ENCODE measurements around the gene TRAPPC3.

TRAPPC3 gene

DNA sequence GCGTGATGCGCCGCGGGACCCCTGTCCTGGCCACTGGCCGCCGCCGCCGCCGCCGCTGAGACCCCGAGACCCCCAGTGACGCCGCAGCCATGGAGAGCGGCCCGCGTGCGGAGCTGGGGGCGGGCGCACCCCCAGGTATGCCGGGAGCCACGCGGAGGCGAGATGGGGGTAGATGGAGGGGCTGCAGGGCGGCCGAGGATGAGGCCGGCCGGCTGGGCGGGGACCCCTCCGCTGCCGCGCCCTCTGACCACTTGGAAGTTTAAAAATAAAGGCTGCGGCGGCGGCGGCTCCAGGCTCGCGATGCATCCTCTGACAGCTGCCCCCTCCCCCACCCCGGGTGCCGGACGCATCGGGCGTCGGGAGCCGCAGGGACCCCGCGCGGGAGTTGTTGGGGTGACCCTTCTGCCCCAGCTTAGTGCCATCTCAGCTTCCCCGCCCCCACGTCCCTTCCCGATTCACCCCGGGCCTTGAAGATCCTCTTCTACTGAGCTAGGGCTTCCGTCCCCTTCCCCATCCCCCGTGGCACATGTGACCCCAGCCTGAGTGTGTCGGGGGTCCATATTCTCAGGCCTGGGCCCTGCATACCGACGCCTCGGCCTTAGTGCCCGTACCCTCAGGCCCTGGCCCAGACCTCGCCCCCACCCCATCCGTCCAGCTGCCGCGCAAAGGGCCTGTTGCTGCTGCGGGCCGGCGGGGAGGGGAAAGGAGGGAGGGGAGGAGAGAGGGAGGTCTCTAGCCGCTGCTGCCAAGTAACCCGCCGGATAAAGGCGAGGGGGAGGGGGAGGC, 7.2 kb upstream of the TRAPPC3 start (continued):
- TF ChIP-seq, protein P1, sequence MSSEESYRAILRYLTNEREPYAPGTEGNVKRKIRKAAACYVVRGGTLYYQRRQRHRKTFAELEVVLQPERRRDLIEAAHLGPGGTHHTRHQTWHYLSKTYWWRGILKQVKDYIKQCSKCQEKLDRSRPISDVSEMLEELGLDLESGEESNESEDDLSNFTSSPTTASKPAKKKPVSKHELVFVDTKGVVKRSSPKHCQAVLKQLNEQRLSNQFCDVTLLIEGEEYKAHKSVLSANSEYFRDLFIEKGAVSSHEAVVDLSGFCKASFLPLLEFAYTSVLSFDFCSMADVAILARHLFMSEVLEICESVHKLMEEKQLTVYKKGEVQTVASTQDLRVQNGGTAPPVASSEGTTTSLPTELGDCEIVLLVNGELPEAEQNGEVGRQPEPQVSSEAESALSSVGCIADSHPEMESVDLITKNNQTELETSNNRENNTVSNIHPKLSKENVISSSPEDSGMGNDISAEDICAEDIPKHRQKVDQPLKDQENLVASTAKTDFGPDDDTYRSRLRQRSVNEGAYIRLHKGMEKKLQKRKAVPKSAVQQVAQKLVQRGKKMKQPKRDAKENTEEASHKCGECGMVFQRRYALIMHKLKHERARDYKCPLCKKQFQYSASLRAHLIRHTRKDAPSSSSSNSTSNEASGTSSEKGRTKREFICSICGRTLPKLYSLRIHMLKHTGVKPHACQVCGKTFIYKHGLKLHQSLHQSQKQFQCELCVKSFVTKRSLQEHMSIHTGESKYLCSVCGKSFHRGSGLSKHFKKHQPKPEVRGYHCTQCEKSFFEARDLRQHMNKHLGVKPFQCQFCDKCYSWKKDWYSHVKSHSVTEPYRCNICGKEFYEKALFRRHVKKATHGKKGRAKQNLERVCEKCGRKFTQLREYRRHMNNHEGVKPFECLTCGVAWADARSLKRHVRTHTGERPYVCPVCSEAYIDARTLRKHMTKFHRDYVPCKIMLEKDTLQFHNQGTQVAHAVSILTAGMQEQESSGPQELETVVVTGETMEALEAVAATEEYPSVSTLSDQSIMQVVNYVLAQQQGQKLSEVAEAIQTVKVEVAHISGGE (tag by site-specific recombination; conservative IDR thresholded peaks at IDR 0.05; ENCODE audit: low read depth) = peak; percentile 35; the same call in 1 of the 2 replicates
- TF ChIP-seq, protein P2, sequence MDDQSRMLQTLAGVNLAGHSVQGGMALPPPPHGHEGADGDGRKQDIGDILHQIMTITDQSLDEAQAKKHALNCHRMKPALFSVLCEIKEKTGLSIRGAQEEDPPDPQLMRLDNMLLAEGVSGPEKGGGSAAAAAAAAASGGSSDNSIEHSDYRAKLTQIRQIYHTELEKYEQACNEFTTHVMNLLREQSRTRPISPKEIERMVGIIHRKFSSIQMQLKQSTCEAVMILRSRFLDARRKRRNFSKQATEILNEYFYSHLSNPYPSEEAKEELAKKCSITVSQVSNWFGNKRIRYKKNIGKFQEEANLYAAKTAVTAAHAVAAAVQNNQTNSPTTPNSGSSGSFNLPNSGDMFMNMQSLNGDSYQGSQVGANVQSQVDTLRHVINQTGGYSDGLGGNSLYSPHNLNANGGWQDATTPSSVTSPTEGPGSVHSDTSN (CRISPR knock-in tag; IDR thresholded peaks at IDR 0.05) = no peak
- TF ChIP-seq ZNF555 (tag by site-specific recombination; conservative IDR thresholded peaks at IDR 0.05) = no peak
- no peak for TF ChIP-seq ZNF10 (tag by site-specific recombination; IDR thresholded peaks at IDR 0.05)
- TF ChIP-seq ZNF561 (tag by site-specific recombination; IDR thresholded peaks at IDR 0.05; ENCODE audit: borderline replicate concordance) = no peak
- no peak for TF ChIP-seq TRIM28 (IDR thresholded peaks at IDR 0.05; ENCODE audit: borderline replicate concordance, low read length)
- TF ChIP-seq ZNF548 (tag by site-specific recombination; IDR thresholded peaks at IDR 0.05) = no peak
- peak; percentile 44 for TF ChIP-seq GLIS1 (tag by site-specific recombination; IDR thresholded peaks at IDR 0.05)
- TF ChIP-seq, protein P3, sequence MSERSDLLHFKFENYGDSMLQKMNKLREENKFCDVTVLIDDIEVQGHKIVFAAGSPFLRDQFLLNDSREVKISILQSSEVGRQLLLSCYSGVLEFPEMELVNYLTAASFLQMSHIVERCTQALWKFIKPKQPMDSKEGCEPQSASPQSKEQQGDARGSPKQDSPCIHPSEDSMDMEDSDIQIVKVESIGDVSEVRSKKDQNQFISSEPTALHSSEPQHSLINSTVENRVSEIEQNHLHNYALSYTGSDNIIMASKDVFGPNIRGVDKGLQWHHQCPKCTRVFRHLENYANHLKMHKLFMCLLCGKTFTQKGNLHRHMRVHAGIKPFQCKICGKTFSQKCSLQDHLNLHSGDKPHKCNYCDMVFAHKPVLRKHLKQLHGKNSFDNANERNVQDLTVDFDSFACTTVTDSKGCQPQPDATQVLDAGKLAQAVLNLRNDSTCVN (tag by site-specific recombination; optimal IDR thresholded peaks at IDR 0.05) = peak; percentile 66
- TF ChIP-seq ZNF654 (tag by site-specific recombination; IDR thresholded peaks at IDR 0.05; ENCODE audit: low read depth) = no peak
- no peak for TF ChIP-seq ZNF239 (tag by site-specific recombination; IDR thresholded peaks at IDR 0.05)
- peak; percentile 48; the same call in 1 of the 2 replicates for TF ChIP-seq ZNF600 (tag by site-specific recombination; IDR thresholded peaks at IDR 0.05)
- TF ChIP-seq YY1 (tag by site-specific recombination; IDR thresholded peaks at IDR 0.05) = no peak; the same call in 1 of the 2 replicates
- TF ChIP-seq GFI1B (tag by site-specific recombination; IDR thresholded peaks at IDR 0.05) = no peak
- no peak for TF ChIP-seq ZSCAN23 (tag by site-specific recombination; IDR thresholded peaks at IDR 0.05)
- TF ChIP-seq ZNF510 (tag by site-specific recombination; IDR thresholded peaks at IDR 0.05; ENCODE audit: insufficient replicate concordance) = no peak
- 0 out of 2 replicates have a peak, but pooled peaks have one; percentile 17 for TF ChIP-seq ZNF596 (tag by site-specific recombination; IDR thresholded peaks at IDR 0.05)
- no peak for TF ChIP-seq PRDM1 (tag by site-specific recombination; IDR thresholded peaks at IDR 0.05)
- peak; percentile 54 for TF ChIP-seq KLF1 (tag by site-specific recombination; IDR thresholded peaks at IDR 0.05)
- TF ChIP-seq, protein P4, sequence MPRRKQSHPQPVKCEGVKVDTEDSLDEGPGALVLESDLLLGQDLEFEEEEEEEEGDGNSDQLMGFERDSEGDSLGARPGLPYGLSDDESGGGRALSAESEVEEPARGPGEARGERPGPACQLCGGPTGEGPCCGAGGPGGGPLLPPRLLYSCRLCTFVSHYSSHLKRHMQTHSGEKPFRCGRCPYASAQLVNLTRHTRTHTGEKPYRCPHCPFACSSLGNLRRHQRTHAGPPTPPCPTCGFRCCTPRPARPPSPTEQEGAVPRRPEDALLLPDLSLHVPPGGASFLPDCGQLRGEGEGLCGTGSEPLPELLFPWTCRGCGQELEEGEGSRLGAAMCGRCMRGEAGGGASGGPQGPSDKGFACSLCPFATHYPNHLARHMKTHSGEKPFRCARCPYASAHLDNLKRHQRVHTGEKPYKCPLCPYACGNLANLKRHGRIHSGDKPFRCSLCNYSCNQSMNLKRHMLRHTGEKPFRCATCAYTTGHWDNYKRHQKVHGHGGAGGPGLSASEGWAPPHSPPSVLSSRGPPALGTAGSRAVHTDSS (tag by site-specific recombination; IDR thresholded peaks at IDR 0.05) = peak; percentile 8; the same call in 1 of the 2 replicates
- TF ChIP-seq, protein P5, sequence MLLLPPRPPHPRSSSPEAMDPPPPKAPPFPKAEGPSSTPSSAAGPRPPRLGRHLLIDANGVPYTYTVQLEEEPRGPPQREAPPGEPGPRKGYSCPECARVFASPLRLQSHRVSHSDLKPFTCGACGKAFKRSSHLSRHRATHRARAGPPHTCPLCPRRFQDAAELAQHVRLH (tag by site-specific recombination; IDR thresholded peaks at IDR 0.05) = no peak
- TF ChIP-seq ZNF473 (tag by site-specific recombination; IDR thresholded peaks at IDR 0.05) = no peak
- TF ChIP-seq, protein P6, sequence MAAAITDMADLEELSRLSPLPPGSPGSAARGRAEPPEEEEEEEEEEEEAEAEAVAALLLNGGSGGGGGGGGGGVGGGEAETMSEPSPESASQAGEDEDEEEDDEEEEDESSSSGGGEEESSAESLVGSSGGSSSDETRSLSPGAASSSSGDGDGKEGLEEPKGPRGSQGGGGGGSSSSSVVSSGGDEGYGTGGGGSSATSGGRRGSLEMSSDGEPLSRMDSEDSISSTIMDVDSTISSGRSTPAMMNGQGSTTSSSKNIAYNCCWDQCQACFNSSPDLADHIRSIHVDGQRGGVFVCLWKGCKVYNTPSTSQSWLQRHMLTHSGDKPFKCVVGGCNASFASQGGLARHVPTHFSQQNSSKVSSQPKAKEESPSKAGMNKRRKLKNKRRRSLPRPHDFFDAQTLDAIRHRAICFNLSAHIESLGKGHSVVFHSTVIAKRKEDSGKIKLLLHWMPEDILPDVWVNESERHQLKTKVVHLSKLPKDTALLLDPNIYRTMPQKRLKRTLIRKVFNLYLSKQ (tag by site-specific recombination; IDR thresholded peaks at IDR 0.05; ENCODE audit: borderline replicate concordance) = no peak
- no peak for TF ChIP-seq ZNF585B (tag by site-specific recombination; IDR thresholded peaks at IDR 0.05)
- no peak for TF ChIP-seq ZNF174 (tag by site-specific recombination; IDR thresholded peaks at IDR 0.05)
- no peak for TF ChIP-seq ZNF658 (tag by site-specific recombination; IDR thresholded peaks at IDR 0.05)
